ELR (cell line): ENCODE data around the gene TROAP.
"Not testable (repeated sequence)": the region's sequence is repeated elsewhere in the genome, so short reads cannot be mapped to it uniquely, and the experiment has no call there.

Experiments
- DNase-seq: peaks from one replicate; pipeline ENCODE4 v3.0.0-alpha.2; 2015; ENCODE audit warnings: low read depth

The TROAP gene

GRCh38 chr12:49366652-49367380 lies 43.8 kb downstream of the TROAP start:
- DNase-seq: peak; percentile 95

GRCh38 chr12:49367381-49368239 lies 44.6 kb downstream of the TROAP start, which contains the start of gene SPATS2:
SPATS2 (plus strand) TSS chr12:49367462; CDS start chr12:49461013, 93,551 bp downstream.
- peak; percentile 60 for DNase-seq

- no peak for DNase-seq
These were observed 45.2 kb downstream of the TROAP start for GRCh38 chr12:49368240-49368600.

GRCh38 chr12:49369411-49370145 lies 46.5 kb downstream of the TROAP start:
- DNase-seq: peak; percentile 68

- DNase-seq: no peak
These were observed 47.5 kb downstream of the TROAP start for GRCh38 chr12:49370539-49370938.

- DNase-seq: no peak
These were observed 52.4 kb downstream of the TROAP start for GRCh38 chr12:49375406-49375805.

- DNase-seq: no peak
These were observed 54.3 kb downstream of the TROAP start for GRCh38 chr12:49377386-49377785.

- DNase-seq: not testable (repeated sequence)
These were observed 57.1 kb downstream of the TROAP start for GRCh38 chr12:49380184-49380583.
